GM23338 (cell line): ENCODE results near the gene SPAG16. TPM values are rescaled to one million over a fixed set of nuclear protein-coding genes. Genes with fewer than 3 reads are reported as not detected.

Experiments used
- ATAC-seq: fragments of 200-7000 bp; cut with Tn5 transposase; 3 replicates; pipeline ENCODE4 v1.9.1; 2020
- DNase-seq: peaks from one replicate; pipeline ENCODE4 v3.0.0-alpha.2; 2015; ENCODE audit warnings: low spot score
- H2AFZ ChIP-seq: fragments of 200-600 bp; sonication (generic); 2 replicates; pipeline ENCODE4 v1.8.0; 2016; ENCODE audit warnings: antibody characterized with exemption, mild to moderate bottlenecking, moderate library complexity
- H3F3A ChIP-seq: fragments of 200-600 bp; sonication (generic); replicated peaks from 2 replicates; pipeline ENCODE4 v1.8.0; 2017; ENCODE audit warnings: antibody characterized with exemption, mixed run types, low read depth
- H3K27ac ChIP-seq: fragments of 200-600 bp; sonication (generic); 2 replicates; pipeline ENCODE4 v1.6.1; 2016; ENCODE audit warnings: low read depth
- H3K27me3 ChIP-seq: fragments of 200-600 bp; sonication (generic); 2 replicates; pipeline ENCODE4 v1.8.0; 2016; ENCODE audit warnings: mild to moderate bottlenecking, mixed run types, moderate library complexity; ENCODE audit not compliant: insufficient read depth
- H3K36me3 ChIP-seq: fragments of 200-600 bp; sonication (generic); 2 replicates; pipeline ENCODE4 v1.8.0; 2016; ENCODE audit warnings: mild to moderate bottlenecking; ENCODE audit not compliant: insufficient read depth
- H3K4me1 ChIP-seq: fragments of 200-600 bp; sonication (generic); 2 replicates; pipeline ENCODE4 v1.8.0; 2016; ENCODE audit warnings: mild to moderate bottlenecking, moderate library complexity; ENCODE audit not compliant: insufficient read depth
- H3K4me2 ChIP-seq: fragments of 200-600 bp; sonication (generic); 2 replicates; pipeline ENCODE4 v1.7.1; 2017; ENCODE audit warnings: mixed run types
- H3K4me3 ChIP-seq: fragments of 200-600 bp; sonication (generic); 2 replicates; pipeline ENCODE4 v1.6.1; 2016; ENCODE audit warnings: mixed run types
- H3K79me2 ChIP-seq: fragments of 200-600 bp; sonication (generic); replicated peaks from 2 replicates; pipeline ENCODE4 v1.8.0; 2017; ENCODE audit warnings: mild to moderate bottlenecking; ENCODE audit not compliant: insufficient read depth
- H3K9me2 ChIP-seq: fragments of 200-600 bp; sonication (generic); 2 replicates; pipeline ENCODE4 v1.8.0; 2017; ENCODE audit not compliant: insufficient read depth
- H4K20me1 ChIP-seq: fragments of 200-600 bp; sonication (generic); replicated peaks from 2 replicates; pipeline ENCODE4 v1.8.0; 2017; ENCODE audit warnings: mild to moderate bottlenecking; ENCODE audit not compliant: insufficient read depth
- H3K27ac Mint-ChIP-seq: 2 replicates; pipeline ENCODE4 v1.8.0; 2020; ENCODE audit warnings: inconsistent platforms, mild to moderate bottlenecking, moderate library complexity, mixed read lengths
- H3K27me3 Mint-ChIP-seq: 3 replicates; pipeline ENCODE4 v1.8.0; 2022; ENCODE audit warnings: low read depth, mild to moderate bottlenecking, moderate library complexity, mixed read lengths, inconsistent platforms; ENCODE audit not compliant: insufficient read depth, poor library complexity
- H3K36me3 Mint-ChIP-seq: 3 replicates; pipeline ENCODE4 v1.8.0; 2021; ENCODE audit warnings: low read depth, mild to moderate bottlenecking, inconsistent platforms, moderate library complexity, mixed read lengths
- H3K4me1 Mint-ChIP-seq: 3 replicates; pipeline ENCODE4 v1.8.0; 2020; ENCODE audit warnings: mild to moderate bottlenecking, inconsistent platforms, mixed read lengths
- H3K4me3 Mint-ChIP-seq: 3 replicates; pipeline ENCODE4 v1.8.0; 2021; ENCODE audit warnings: moderate library complexity, mild to moderate bottlenecking, inconsistent platforms, mixed read lengths
- H3K9me3 Mint-ChIP-seq: 3 replicates; pipeline ENCODE4 v1.8.0; 2020; ENCODE audit warnings: moderate library complexity, mild to moderate bottlenecking, inconsistent platforms, mixed read lengths
- EZH2 ChIP-seq: fragments of 200-600 bp; sonication (generic); IDR thresholded peaks from one replicate; pipeline ENCODE4 v1.8.0; 2017; ENCODE audit warnings: antibody characterized with exemption, mild to moderate bottlenecking, low read depth; ENCODE audit not compliant: unreplicated experiment
- JUNB ChIP-seq: IDR thresholded peaks from one replicate; pipeline ENCODE4 v1.6.1; 2016; ENCODE audit warnings: antibody characterized with exemption; ENCODE audit not compliant: unreplicated experiment
- NANOG ChIP-seq: IDR thresholded peaks from 2 replicates; pipeline ENCODE4 v1.6.1; 2016; ENCODE audit warnings: antibody characterized with exemption, borderline replicate concordance
- POLR2AphosphoS5 ChIP-seq: IDR thresholded peaks from 2 replicates; pipeline ENCODE4 v1.6.1; 2016; ENCODE audit warnings: antibody characterized with exemption, low read depth
- STAT1 ChIP-seq: IDR thresholded peaks from one replicate; pipeline ENCODE4 v1.6.1; 2016; ENCODE audit warnings: antibody characterized with exemption; ENCODE audit not compliant: unreplicated experiment
- ZNF331 ChIP-seq: fragments of 250-450 bp; sonication (Bioruptor Pico); IDR thresholded peaks from 2 replicates; pipeline ENCODE4 v1.5.0; 2020; ENCODE audit warnings: low read depth, mild to moderate bottlenecking, moderate library complexity
- ZNF462 ChIP-seq: fragments of 250-450 bp; sonication (Bioruptor Pico); IDR thresholded peaks from 2 replicates; pipeline ENCODE4 v1.5.0; 2020; ENCODE audit warnings: mild to moderate bottlenecking, moderate library complexity
- polyA plus RNA-seq: library from polyadenylated mRNA; unstranded; fragments of >200 nt; fragmentation: Nextera tagmentation; extraction: Ambion mirVana; gene quantifications from 2 replicates; pipeline ENCODE4 v1.2.1, GENCODE V29; 2016
- total RNA-seq: library from RNA; depleted of rRNA; stranded (reverse); fragments of >200 nt; shearing (Covaris generic); gene quantifications from 2 replicates; pipeline ENCODE4 v1.2.3, GENCODE V29; 2014

The SPAG16 gene
- total and polyA plus RNA-seq, 2 experiments from 2014 or later: 19.7 to 47.8 TPM

GRCh38 chr2:214107726-214108125 lies 823.5 kb downstream of the SPAG16 start (continued):
- TF ChIP-seq ZNF462 (CRISPR knock-in tag): no peak

GRCh38 chr2:214108598-214108997 lies 824.3 kb downstream of the SPAG16 start:
- no peaks in the 10 kb centered on the region for H3K27me3 ChIP-seq

DNA sequence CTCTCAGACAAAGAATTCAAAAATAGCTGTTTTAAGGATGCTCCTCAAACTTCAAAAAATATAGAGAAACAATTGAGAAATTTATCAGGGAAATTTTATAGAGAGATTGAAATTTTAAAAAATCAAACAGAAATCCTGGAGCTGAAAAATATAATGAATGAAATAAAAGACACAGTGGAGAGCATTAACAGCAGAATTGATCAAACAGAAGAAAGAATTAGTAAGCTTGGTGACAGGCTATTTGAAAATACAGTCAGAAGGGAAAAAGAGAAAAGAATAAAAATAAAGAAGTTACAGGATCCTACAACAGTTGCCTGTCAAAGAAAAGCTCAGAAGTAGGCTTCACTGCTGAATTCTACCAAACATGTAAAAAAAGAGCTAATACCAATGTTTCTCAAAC lies 832.8 kb downstream of the SPAG16 start:
- Mint-ChIP-seq H3K36me3 (peaks cover 14% of the 10 kb centered on the region), H3K4me1 (no peaks in the 10 kb centered on the region), H3K9me3 (peaks cover 19% of the 10 kb centered on the region), H3K4me3 (no peak overlapping the region), H3K27ac (no peak overlapping the region), H3K27me3 (no peaks in the 10 kb centered on the region)
- Histone ChIP-seq H3K4me1 (no peaks in the 10 kb centered on the region), H3K27ac (no peak overlapping the region), H3K4me3 (no peak overlapping the region), H3F3A (no peaks in the 10 kb centered on the region), H3K27me3 (no peaks in the 10 kb centered on the region), H3K79me2 (no peaks in the 10 kb centered on the region), H2AFZ (no peak overlapping the region), H3K36me3 (no peaks in the 10 kb centered on the region), H3K9me2 (peaks cover 7% of the 10 kb centered on the region), H3K4me2 (no peak overlapping the region), H4K20me1 (no peaks in the 10 kb centered on the region)
- DNase-seq (no peak), ATAC-seq (no peak)
- no peak for TF ChIP-seq JUNB
- TF ChIP-seq STAT1: no peak
- no peak for TF ChIP-seq EZH2
- TF ChIP-seq POLR2AphosphoS5: no peak
- no peak for TF ChIP-seq NANOG

More at GRCh38 chr2:214108598-214108997, 824.3 kb downstream of the SPAG16 start:
- Mint-ChIP-seq H3K27ac (no peak overlapping the region), H3K9me3 (peaks cover 11% of the 10 kb centered on the region), H3K36me3 (peaks cover 9% of the 10 kb centered on the region; the same call in 1 of the 3 replicates), H3K27me3 (no peaks in the 10 kb centered on the region), H3K4me1 (peaks cover 15% of the 10 kb centered on the region), H3K4me3 (no peak overlapping the region)
- Histone ChIP-seq H3F3A (no peaks in the 10 kb centered on the region), H2AFZ (no peak overlapping the region), H3K79me2 (no peaks in the 10 kb centered on the region), H3K4me3 (no peak overlapping the region), H3K4me2 (no peak overlapping the region), H3K36me3 (no peaks in the 10 kb centered on the region), H3K4me1 (peaks cover 9% of the 10 kb centered on the region; the same call in 1 of the 2 replicates), H3K27ac (no peak overlapping the region), H4K20me1 (no peaks in the 10 kb centered on the region), H3K9me2 (no peaks in the 10 kb centered on the region)
- no peak for DNase-seq
- TF ChIP-seq NANOG (no peak), ZNF331 (CRISPR knock-in tag) (no peak)
- no peak for ATAC-seq
